ENCODE data around the gene ASCL4.

DNA sequence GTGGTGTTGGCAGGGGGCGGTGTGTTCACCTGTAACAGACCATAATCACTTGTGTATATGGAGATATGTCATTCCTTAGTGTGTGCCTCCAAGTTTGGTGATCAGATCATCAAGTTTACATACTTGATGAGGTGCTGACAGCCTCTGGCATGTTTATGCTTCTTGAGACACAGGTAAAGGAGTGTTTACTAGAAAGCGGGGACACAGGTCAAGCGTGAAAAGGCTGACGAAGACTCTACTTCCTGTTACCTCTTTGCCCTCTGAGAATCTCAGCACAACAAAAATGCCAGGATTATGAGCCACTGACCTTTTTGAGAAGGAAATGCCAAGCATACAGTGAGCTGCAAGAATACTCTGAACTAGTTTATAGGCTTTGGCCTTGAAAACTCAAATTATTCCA lies 43.1 kb upstream of the ASCL4 start:
- TF ChIP-seq CTCF (conservative IDR thresholded peaks at IDR 0.05; ENCODE audit: low read depth, low read length) (no peak), MAZ (IDR thresholded peaks at IDR 0.05; ENCODE audit: borderline replicate concordance, low read depth, low read length) (no peak), CHD1 (IDR thresholded peaks at IDR 0.05; ENCODE audit: low read depth, low read length) (no peak), RCOR1 (IDR thresholded peaks at IDR 0.05; ENCODE audit: insufficient replicate concordance, low read length) (no peak), MAFK (IDR thresholded peaks at IDR 0.05; ENCODE audit: low read depth, low read length) (no peak), CEBPB (IDR thresholded peaks at IDR 0.05; ENCODE audit: low read depth, low read length) (no peak), RFX5 (IDR thresholded peaks at IDR 0.05; ENCODE audit: low read depth, low read length) (no peak), NFE2L2 (IDR thresholded peaks at IDR 0.05; ENCODE audit: low read depth, low read length) (no peak)
- TF ChIP-seq, protein P1, sequence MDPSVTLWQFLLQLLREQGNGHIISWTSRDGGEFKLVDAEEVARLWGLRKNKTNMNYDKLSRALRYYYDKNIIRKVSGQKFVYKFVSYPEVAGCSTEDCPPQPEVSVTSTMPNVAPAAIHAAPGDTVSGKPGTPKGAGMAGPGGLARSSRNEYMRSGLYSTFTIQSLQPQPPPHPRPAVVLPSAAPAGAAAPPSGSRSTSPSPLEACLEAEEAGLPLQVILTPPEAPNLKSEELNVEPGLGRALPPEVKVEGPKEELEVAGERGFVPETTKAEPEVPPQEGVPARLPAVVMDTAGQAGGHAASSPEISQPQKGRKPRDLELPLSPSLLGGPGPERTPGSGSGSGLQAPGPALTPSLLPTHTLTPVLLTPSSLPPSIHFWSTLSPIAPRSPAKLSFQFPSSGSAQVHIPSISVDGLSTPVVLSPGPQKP (IDR thresholded peaks at IDR 0.05; ENCODE audit: borderline replicate concordance, low read depth, low read length): no peak

Measured in IMR-90 (cell line).